ENCODE measurements around the gene MCF2L. TPM values are rescaled to one million over a fixed set of nuclear protein-coding genes. Genes with fewer than 3 reads are reported as not detected.

Gene MCF2L
- total RNA-seq, 2 experiments from 2014 or later: 1.6 to 2.8 TPM

DNA sequence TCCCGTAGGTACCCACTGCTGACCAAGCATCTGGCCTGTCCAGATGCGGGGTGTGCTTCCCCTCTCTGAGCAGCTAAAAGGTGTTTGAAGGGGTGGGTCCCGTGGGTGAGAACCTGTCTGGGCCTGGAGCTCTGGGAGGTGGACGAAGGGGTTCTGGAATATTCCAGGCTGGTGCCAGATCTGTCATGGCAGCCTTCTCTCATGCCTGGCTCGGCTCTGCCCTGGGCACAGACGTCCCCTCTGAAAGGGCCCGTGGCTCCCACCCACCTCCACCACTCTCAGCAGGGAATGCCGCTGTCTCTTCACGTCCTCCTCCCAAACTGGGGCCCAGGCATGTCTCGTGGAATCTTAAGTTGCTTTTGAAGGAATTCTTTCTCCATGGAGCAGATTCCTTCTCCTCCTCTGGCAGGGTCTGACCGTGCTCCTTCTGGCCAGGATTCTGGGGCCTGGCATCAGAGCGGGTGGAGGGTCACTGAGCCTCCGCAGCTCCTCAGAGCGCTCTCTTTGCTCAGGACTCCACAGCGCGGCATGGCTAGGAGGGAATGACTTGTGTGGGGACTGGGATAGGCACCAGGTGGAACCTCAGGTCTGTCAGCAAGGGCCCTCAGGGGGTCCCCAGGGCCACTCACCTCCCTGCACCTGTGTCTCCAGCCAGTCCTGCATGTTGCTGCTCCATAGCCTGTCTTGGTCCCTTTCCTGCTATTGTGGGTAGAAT is 5.9 kb upstream of the MCF2L start:
- H3K27ac Mint-ChIP-seq: no peak overlapping the region
- H3K4me1 Mint-ChIP-seq: peaks cover under 1% of the 10 kb centered on the region
- no peaks in the 10 kb centered on the region for H3K9me3 Mint-ChIP-seq (ENCODE audit: low read depth)
- no peak overlapping the region for H3K4me3 Mint-ChIP-seq
- peaks cover 2% of the 10 kb centered on the region for H3K27me3 Mint-ChIP-seq
- CTCF ChIA-PET: no interaction called here
- ATAC-seq (no peak), DNase-seq (no peak)
- no peaks in the 10 kb centered on the region for H3K36me3 Mint-ChIP-seq

DNA sequence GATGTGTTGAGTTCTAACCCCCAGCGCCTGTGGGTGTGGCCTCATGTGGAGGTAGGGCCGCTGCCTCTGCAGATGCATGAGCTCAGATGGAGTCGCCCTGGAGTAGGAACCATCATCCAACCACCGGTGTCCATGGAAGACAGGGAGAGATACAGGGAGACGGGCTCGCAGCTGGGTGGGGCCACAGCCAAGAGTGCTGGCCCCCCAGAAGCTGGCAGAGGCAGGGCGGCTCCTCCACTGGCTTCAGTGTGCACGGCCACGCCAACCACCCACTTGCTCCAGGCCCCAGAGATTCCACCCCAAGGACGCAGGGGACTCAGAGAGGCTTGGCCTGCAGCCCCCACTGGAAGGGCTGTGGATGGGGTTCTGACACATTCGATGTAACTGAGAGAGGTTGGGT is 5.4 kb upstream of the MCF2L start:
- CTCF ChIA-PET: no interaction called here
- H3K4me1 Mint-ChIP-seq: peaks cover 3% of the 10 kb centered on the region

DNA sequence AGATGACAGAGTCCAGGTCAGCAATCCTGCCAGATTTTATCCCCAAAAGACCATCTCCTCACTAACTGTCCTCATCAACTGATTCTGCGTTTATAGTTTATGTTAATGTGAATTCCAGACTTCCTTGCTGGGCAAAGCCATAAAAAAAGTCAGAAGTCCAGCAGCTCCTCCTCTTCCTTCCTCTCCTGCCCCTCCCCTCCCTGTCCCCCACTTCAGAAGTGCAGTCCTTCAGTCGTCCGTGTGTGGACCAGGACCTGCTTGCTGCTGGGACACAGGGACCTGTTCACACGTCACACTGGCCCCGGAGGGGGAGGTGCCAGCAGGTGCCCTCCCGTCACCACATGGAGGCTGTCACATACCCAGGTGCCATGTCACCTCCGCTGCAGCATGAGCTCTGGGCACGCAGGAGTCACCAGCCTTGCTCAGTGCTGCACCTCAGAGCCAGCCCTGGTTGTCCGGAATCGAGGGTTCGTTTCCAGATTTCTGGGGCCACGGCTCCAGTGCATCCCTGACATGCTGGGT is 4.0 kb upstream of the MCF2L start:
- H3K4me1 Mint-ChIP-seq: peaks cover 12% of the 10 kb centered on the region
- H3K9me3 Mint-ChIP-seq (ENCODE audit: low read depth): no peaks in the 10 kb centered on the region
- H3K36me3 Mint-ChIP-seq: peaks cover 2% of the 10 kb centered on the region
- no peak overlapping the region for H3K4me3 Mint-ChIP-seq
- CTCF ChIA-PET: no interaction called here
- H3K27ac Mint-ChIP-seq: no peak overlapping the region
- ATAC-seq: no peak
- peaks cover 11% of the 10 kb centered on the region for H3K27me3 Mint-ChIP-seq
- no peak for DNase-seq

More for the DNA sequence above, 5.4 kb upstream of the MCF2L start:
- no peak for DNase-seq
- Mint-ChIP-seq H3K9me3 (ENCODE audit: low read depth) (no peaks in the 10 kb centered on the region), H3K36me3 (no peaks in the 10 kb centered on the region), H3K27ac (no peak overlapping the region), H3K4me3 (no peak overlapping the region), H3K27me3 (peaks cover 2% of the 10 kb centered on the region)
- ATAC-seq: no peak

DNA sequence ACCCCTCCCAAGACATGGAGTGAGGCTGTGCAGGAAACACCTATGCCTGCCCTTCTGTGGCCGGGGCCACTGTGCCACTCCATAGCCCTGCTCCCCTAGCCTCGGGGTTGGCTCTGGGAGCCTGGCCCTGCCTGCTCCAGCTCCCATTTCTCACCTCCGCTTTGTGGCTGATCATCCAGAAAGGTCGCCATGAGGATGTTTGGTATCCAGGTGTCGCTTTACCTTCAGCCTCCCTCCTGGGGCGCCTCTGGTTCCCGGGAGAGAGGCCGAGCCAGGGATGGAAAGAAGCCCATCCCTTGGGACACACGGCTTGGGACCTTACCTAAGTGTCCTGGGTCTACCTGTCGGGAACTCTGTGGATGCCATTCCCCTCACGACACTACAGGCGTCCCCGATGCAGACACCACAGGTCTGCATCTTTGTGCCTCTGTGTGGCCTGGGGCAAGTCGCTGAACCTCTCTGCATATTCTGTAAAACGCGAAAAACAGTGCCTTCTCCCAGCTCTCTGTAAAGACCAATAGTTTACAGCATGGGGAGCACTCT is 3.4 kb upstream of the MCF2L start:
- Mint-ChIP-seq H3K9me3 (ENCODE audit: low read depth) (no peaks in the 10 kb centered on the region), H3K27ac (no peak overlapping the region), H3K36me3 (peaks cover 2% of the 10 kb centered on the region), H3K4me1 (peaks cover 14% of the 10 kb centered on the region), H3K27me3 (peaks cover 17% of the 10 kb centered on the region), H3K4me3 (no peak overlapping the region)
- ATAC-seq (no peak), DNase-seq (no peak)
- CTCF ChIA-PET: no interaction called here

DNA sequence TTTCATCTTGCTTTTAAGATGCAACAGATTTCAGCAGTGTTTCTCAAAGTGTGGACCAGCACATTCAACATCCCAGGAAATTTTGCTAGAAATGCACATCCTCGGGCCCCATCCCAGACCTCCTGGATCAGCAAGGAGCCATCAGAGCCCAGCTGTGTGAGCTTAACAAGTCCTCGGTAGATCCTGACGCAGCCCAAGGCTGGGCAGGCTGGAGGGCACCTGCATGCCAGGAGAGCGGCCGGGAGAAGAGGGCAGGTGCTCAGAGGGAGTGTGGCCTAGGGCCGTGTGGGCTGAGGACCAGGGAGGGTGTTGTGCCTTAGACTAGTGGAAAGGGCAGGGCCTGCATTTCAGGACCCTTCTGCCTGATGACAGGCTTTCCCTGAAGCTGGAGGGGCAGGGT is 2.2 kb upstream of the MCF2L start:
- no peak overlapping the region for H3K4me3 Mint-ChIP-seq
- H3K4me1 Mint-ChIP-seq: peaks cover 14% of the 10 kb centered on the region
- DNase-seq: no peak
- no peaks in the 10 kb centered on the region for H3K9me3 Mint-ChIP-seq (ENCODE audit: low read depth)
- CTCF ChIA-PET: no interaction called here
- peaks cover 2% of the 10 kb centered on the region for H3K36me3 Mint-ChIP-seq
- H3K27ac Mint-ChIP-seq: no peak overlapping the region
- no peak for ATAC-seq
- H3K27me3 Mint-ChIP-seq: peaks cover 24% of the 10 kb centered on the region

DNA sequence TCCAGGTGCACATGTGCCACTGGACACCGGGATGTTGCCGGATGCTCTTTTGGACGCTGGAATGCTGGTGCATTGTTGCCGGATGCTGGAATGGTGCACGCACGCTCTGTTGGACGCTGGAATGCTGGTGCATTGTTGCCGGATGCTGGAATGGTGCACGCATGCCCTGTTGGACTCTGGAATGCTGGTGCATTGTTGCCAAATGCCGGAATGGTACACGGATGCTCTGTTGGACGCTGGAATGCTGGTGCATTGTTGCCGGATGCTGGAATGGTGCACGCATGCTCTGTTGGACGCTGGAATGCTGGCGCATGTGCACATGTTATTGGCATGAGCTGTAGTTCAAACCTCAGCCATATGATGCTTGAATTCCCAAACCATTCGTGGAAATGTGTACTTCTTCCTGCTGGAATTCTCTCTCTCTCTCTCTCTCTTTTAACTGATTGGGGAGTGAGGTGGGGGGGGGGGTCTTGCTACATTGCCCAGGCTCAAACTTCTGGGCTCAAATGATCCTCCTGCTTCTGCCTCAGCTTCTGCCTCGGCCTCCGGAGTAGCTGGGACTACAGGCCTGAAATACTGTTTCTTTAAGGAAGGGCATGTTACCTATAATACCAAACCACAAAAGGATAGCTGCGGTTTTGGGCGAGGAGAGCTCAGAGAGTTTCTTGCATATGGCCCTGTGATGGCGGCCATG is 1.2 kb upstream of the MCF2L start:
- peak overlapping the region; percentile 38 for H3K4me3 Mint-ChIP-seq
- DNase-seq (no peak), ATAC-seq (no peak)
- no peak overlapping the region for H3K27ac Mint-ChIP-seq
- H3K36me3 Mint-ChIP-seq: peaks cover 2% of the 10 kb centered on the region
- H3K9me3 Mint-ChIP-seq (ENCODE audit: low read depth): no peaks in the 10 kb centered on the region
- H3K4me1 Mint-ChIP-seq: peaks cover 14% of the 10 kb centered on the region
- CTCF ChIA-PET: interaction anchor here (1.0 to 1.3 kb wide), 2 partner anchors 17 to 37 kb away, joined by 3 to 4 read pairs; no protein-coding TSS in a partner anchor
- H3K27me3 Mint-ChIP-seq: peaks cover 24% of the 10 kb centered on the region

DNA sequence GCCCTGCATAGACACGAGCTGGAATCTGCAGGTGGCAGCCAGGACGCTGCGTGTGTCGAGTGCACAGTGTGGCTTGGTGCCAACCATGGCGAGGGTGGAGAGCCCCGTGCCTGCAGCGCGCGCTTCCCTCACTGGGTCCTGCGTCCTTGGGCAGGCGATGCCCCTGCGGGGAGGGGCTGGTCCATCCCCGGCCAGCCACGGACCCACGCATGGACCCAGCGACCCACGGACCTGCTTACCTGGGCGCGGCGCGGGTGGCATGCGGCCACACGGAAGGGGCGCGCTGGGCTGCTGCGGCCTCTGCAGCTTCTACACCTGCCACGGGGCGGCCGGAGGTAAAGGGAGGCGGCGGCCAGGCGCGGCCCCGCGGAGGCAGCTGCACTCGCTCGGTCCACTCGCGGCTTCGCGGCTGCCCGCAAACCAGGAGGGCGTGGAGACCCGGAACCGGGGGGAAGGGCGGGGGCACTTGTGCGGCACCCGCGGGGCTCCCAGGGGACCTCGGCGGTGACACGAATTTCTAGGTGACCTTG is 569 bp upstream of the MCF2L start:
- Mint-ChIP-seq H3K4me3 (peak overlapping the region; percentile 38), H3K4me1 (peaks cover 14% of the 10 kb centered on the region), H3K27ac (no peak overlapping the region), H3K9me3 (ENCODE audit: low read depth) (no peaks in the 10 kb centered on the region), H3K27me3 (peaks cover 24% of the 10 kb centered on the region), H3K36me3 (peaks cover 2% of the 10 kb centered on the region)
- peak; percentile 35 for ATAC-seq
- DNase-seq: no peak
- CTCF ChIA-PET: interaction anchor here (1.0 to 1.3 kb wide), 2 partner anchors 18 to 38 kb away, joined by 3 to 4 read pairs; no protein-coding TSS in a partner anchor

DNA sequence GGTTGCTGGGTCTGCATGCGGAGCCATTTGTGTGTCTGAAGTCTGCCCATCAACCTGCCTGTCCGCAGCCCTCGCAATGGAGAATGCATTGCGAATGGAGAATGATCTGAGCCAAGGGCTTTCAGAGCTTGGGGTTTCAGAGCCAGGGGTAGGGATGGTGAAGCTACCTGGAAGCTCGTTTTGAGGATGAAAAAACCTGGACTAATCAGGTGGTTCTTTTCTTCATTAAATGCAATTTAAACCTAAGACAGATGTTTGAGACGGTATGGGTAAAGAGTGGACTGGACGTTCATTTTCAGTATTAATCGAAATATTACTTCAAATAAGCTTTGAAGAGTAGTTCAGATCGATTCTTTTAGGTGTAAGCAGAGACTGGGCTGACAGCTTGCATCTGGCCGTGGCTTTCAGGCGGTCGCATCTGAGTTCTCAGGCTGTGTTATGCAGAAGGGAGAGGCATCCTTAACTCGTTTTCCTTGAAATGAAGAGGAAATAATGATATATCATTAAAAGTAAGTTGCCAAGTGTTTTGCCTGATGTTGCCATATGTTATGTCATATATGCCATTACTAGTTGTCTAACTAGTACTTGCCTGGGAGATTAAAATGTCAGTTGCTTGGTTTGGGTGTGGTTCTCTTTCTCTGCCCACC is 801 bp downstream of the MCF2L start:
- no peak for DNase-seq
- peaks cover 24% of the 10 kb centered on the region for H3K27me3 Mint-ChIP-seq
- CTCF ChIA-PET: interaction anchor here (0.8 to 1.5 kb wide), 5 partner anchors 15 to 60 kb away, joined by 3 to 11 read pairs (median 3); no protein-coding TSS in a partner anchor
- H3K9me3 Mint-ChIP-seq (ENCODE audit: low read depth): no peaks in the 10 kb centered on the region
- H3K27ac Mint-ChIP-seq: peak overlapping the region; percentile 58
- no peak for ATAC-seq
- peaks cover 14% of the 10 kb centered on the region for H3K4me1 Mint-ChIP-seq
- peak overlapping the region; percentile 85 for H3K4me3 Mint-ChIP-seq
- peaks cover 2% of the 10 kb centered on the region for H3K36me3 Mint-ChIP-seq

DNA sequence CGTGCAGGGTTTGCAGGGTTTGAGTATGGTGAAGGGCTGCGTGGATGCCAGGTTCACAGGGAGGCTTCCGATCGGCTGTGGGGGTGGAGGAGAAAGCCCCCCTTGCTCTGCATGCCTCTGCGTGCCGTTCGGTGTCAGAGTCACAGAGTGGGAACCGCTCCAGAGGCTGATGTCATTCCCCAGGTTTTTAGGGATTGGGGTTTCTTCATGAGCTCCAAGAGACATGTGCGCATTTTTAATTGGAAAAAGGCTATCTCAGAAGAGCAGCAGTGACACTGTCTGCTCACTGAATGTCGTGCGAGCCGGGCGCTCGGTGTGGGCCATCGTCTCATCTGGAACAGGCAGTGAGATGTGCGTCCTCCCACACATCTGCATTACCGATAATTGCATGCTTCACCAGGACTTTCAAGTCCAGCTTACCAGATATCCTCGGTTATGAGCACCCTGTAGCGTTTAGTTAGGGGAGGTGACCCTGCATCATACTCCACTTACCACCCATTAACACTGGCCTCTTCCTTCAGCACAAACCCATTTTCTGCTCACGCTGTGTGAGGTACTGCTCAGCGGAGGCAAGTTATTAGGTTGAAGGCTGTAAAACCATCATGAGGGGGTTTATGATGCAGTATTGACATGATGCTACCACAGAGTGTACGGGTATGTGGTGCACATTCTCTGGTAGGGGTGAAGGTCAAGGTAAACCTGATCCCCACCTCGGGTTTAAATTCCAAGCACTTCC is 1.7 kb downstream of the MCF2L start:
- DNase-seq (no peak), ATAC-seq (no peak)
- H3K9me3 Mint-ChIP-seq (ENCODE audit: low read depth): no peaks in the 10 kb centered on the region
- no peak overlapping the region for H3K27ac Mint-ChIP-seq
- peaks cover 2% of the 10 kb centered on the region for H3K36me3 Mint-ChIP-seq
- CTCF ChIA-PET: interaction anchor here (0.9 kb wide), 1 partner anchor 27 kb away, joined by 3 read pairs; no protein-coding TSS in a partner anchor
- H3K4me1 Mint-ChIP-seq: peaks cover 14% of the 10 kb centered on the region
- H3K27me3 Mint-ChIP-seq: peaks cover 22% of the 10 kb centered on the region
- no peak overlapping the region for H3K4me3 Mint-ChIP-seq

DNA sequence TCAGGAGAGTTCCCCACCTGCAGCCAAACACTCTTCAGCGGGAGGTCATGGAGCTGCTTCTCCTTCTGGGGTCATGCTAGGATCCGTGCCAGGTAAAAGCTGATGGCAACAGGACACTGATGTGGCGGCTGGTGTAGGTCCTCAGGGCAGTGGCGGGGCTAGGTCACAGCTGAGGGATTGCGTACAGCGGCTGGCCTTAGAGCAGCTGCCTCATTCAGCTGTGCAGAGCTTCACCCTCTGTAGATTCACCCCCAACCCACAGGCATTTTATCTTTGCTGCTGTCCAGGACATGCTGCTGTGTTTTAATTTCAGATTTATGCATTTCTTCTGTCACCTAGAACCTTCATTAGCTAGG is 2.3 kb downstream of the MCF2L start:
- no peak overlapping the region for H3K4me3 Mint-ChIP-seq
- CTCF ChIA-PET: no interaction called here
- no peaks in the 10 kb centered on the region for H3K9me3 Mint-ChIP-seq (ENCODE audit: low read depth)
- H3K4me1 Mint-ChIP-seq: peaks cover 14% of the 10 kb centered on the region
- DNase-seq (no peak), ATAC-seq (no peak)
- peaks cover 2% of the 10 kb centered on the region for H3K36me3 Mint-ChIP-seq
- peaks cover 22% of the 10 kb centered on the region for H3K27me3 Mint-ChIP-seq
- H3K27ac Mint-ChIP-seq: no peak overlapping the region

DNA sequence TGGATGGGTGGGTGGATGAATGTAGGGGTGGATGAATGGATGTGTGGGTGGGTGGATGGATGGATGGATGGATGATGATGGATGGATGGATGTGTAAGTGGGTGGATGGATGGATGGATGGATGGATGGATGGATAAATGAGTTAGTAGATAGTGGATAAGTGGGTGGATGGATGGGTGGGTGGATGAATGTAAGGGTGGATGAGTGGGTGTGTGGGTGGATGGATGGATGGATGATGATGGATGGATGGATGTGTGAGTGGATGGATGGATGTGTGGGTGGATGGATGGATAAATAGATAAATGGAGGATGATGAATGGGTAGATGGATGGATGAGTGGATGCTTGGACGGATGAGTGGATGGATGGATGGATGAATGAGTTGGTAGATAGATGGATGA is 3.2 kb downstream of the MCF2L start:
- H3K9me3 Mint-ChIP-seq (ENCODE audit: low read depth): no peaks in the 10 kb centered on the region
- peaks cover 22% of the 10 kb centered on the region for H3K27me3 Mint-ChIP-seq
- peaks cover 2% of the 10 kb centered on the region for H3K36me3 Mint-ChIP-seq
- CTCF ChIA-PET: no interaction called here
- H3K4me1 Mint-ChIP-seq: peaks cover 14% of the 10 kb centered on the region
- DNase-seq (no peak), ATAC-seq (no peak)
- no peak overlapping the region for H3K27ac Mint-ChIP-seq
- H3K4me3 Mint-ChIP-seq: no peak overlapping the region

DNA sequence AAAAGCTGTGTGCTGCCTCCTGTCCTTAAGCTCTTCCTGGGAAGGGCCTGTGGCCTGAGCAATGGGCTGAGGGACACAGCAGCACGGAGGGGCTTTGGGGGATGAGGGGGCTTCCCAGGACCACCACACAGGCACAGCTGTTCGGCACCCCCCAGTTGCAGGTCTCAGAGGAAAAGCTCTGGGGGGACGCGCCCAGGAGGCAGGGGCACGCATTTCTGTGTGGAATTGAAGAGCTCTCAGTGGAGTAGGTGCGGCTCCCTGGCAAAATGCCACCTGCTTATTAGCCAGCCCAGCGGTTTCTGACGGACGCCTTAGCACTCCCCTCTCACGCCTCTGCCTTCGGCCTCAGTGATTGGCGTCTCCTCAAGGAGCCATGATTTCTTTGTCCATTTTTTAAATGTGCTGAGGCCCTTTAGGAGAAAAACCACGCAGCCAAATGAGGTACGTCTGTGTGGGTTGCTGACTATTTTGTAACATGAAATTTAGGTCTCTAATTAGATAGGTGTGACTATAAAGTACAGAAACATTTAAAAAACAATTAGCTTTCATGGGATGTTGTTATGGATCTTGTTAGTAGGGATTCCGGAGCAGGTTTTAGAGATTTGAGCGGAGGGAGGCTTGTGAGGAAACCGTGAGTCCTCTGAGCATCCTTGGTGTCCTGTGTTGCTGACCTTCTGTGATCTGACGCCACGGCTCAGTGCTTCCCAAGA is 4.0 kb downstream of the MCF2L start:
- H3K9me3 Mint-ChIP-seq (ENCODE audit: low read depth): no peaks in the 10 kb centered on the region
- no peak overlapping the region for H3K27ac Mint-ChIP-seq
- DNase-seq: no peak
- CTCF ChIA-PET: no interaction called here
- ATAC-seq: no peak
- H3K27me3 Mint-ChIP-seq: peaks cover 22% of the 10 kb centered on the region
- H3K4me1 Mint-ChIP-seq: peaks cover 14% of the 10 kb centered on the region
- no peak overlapping the region for H3K4me3 Mint-ChIP-seq
- peaks cover 2% of the 10 kb centered on the region for H3K36me3 Mint-ChIP-seq
